Ascending aorta (tissue), 2 donors: ENCODE measurements around the gene CNPY4. TPM values are rescaled to one million over a fixed set of nuclear protein-coding genes. Genes with fewer than 3 reads are reported as not detected.

Source experiments
- DNase-seq, 2 donors: peaks; one replicate each; pipeline ENCODE4 v3.0.0-alpha.2; 2019; ENCODE audit warnings: low spot score in 2 of 2
- H3K27ac ChIP-seq, 2 donors: fragments of 200-600 bp; sonication (generic); one replicate each; pipeline ENCODE4 v1.5.1; 2016 to 2017; ENCODE audit warnings: mild to moderate bottlenecking in 1 of 2
- H3K27me3 ChIP-seq: fragments of 200-600 bp; sonication (generic); one replicate; pipeline ENCODE4 v1.5.1; 2017
- H3K36me3 ChIP-seq, 2 donors: fragments of 200-600 bp; sonication (generic); one replicate each; pipeline ENCODE4 v1.5.1; 2016
- H3K4me1 ChIP-seq, 2 donors: fragments of 200-600 bp; sonication (generic); one replicate each; pipeline ENCODE4 v1.5.1; 2016 to 2017; ENCODE audit warnings: mild to moderate bottlenecking in 1 of 2
- H3K4me3 ChIP-seq, 2 donors: fragments of 200-600 bp; sonication (generic); one replicate each; pipeline ENCODE4 v1.5.1; 2016 to 2017; ENCODE audit warnings: mild to moderate bottlenecking in 1 of 2
- H3K9me3 ChIP-seq, 2 donors: fragments of 200-600 bp; sonication (generic); one replicate each; pipeline ENCODE4 v1.5.1; 2016
- intact Hi-C: fragments of 100-400 bp; cut with DNase I; formaldehyde crosslinking; loops from one replicate; pipeline ENCODE4 v1.15.1; 2023
- total RNA-seq: library from RNA; depleted of rRNA; stranded (reverse); fragments of >200 nt; gene quantifications from one replicate; pipeline ENCODE4 v1.1.0, GENCODE V29; 2016
- TF ChIP-seq, protein P1 (sequence below), 3 experiments: fragments of 200-600 bp in 2 of 3; fragments of 450-650 bp in 1 of 3; sonication (generic) in 2 of 3; IDR thresholded peaks; one replicate each; pipeline ENCODE4 v1.5.1; 2016 to 2019; ENCODE audit warnings: antibody characterized with exemption in 3 of 3, mild to moderate bottlenecking in 1 of 3, moderate library complexity in 1 of 3

CNPY4 gene
- total RNA-seq, 1 donor from 2014 or later, result 1.4 TPM

DNA sequence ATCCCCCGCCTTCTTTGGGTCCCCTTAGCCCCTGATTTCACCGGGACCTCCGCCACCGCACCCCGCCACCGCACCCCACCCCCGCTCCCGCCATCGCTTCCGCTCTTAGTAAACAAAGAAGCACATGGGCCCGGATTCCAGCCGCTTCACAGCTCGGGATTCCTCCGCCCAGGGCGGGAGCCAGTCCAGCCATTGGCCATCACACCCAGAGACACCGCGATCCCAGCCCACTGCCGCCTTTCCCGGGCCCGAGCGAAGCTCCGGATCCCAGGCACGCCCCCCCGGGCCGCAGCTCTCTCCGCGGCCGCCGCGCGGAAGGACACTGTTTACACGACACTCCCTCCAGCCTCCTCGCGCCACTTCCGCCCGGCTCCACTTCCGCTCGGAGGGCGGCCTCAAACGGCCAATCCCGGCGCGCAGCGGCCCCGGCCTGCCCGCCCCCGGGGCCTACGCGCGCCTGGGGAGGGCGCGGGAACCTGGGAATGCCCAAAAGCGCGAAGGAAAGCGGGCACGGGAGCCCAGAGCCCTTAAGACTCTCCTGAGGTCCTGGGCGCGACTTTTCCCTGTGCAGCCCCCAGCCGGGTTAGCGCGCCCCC lies 18.9 kb upstream of the CNPY4 start:
- Histone ChIP-seq H3K4me1 (peaks cover 4 to 15% of the 10 kb centered on the region in 2 donors), H3K4me3 (peak overlapping the region; percentile 87), H3K36me3 (peaks cover 34 to 56% of the 10 kb centered on the region in 2 donors), H3K27me3 (no peaks in the 10 kb centered on the region), H3K27ac (peak overlapping the region; percentile 93 to 95), H3K9me3 (no peaks in the 10 kb centered on the region)
- TF ChIP-seq, protein P1, sequence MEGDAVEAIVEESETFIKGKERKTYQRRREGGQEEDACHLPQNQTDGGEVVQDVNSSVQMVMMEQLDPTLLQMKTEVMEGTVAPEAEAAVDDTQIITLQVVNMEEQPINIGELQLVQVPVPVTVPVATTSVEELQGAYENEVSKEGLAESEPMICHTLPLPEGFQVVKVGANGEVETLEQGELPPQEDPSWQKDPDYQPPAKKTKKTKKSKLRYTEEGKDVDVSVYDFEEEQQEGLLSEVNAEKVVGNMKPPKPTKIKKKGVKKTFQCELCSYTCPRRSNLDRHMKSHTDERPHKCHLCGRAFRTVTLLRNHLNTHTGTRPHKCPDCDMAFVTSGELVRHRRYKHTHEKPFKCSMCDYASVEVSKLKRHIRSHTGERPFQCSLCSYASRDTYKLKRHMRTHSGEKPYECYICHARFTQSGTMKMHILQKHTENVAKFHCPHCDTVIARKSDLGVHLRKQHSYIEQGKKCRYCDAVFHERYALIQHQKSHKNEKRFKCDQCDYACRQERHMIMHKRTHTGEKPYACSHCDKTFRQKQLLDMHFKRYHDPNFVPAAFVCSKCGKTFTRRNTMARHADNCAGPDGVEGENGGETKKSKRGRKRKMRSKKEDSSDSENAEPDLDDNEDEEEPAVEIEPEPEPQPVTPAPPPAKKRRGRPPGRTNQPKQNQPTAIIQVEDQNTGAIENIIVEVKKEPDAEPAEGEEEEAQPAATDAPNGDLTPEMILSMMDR (IDR thresholded peaks at IDR 0.05), result no peak
- DNase-seq, result peak; percentile 66 to 95
- intact Hi-C loops, result loop anchor here (1.0 to 2.0 kb wide), 5 partner anchors 19 to 76 kb away; partner anchors contain the start of genes CNPY4, GPC2, STAG3 and TAF6

DNA sequence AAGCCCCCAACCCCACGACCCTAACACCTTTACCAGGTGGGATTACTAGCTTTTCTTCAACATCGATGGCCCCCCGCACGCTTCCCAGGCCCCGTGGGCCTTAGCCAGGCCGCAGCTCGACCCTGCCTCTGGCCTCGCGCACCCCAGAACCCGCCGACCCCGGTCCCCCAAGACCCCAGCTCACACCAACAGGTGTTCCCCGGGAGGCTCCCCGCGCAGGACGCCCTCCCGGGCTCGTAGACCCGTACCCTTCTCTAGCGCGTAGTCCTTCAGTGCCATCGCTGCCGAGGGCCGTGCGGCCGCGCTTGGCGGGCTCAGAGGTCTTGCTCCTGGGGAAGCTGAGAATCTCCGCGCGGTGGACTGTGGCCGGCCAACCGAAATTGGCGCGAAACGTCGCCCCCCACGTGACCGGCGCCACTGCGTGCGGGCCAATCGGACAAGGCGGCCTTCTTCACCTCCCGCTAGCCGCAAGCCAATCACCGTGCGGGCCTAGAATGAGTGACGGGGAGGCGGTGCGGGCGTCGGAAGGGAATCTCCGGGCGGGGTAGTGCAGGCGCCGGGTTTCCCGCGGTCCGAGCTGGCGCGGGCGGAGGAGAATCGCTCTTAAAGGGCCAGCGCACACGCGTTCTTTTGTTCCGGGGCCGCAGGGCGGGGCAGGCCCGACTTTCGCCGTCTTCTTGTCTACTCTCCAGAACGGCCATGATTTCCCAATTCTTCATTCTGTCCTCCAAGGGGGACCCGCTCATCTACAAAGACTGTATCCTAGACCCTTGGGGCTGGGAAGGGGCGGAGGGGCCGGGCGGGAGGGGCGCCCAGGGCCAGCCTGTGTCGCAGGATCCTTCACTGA lies 18.2 kb upstream of the CNPY4 start, which contains the start of the genes AP4M1 and MCM7:
TSS of gene AP4M1 (plus strand) at position 628 of the 847 bp plus-strand sequence. CDS start at position 700, 72 bp downstream.
TSS of gene MCM7 (minus strand) at position 382 of the 847 bp plus-strand sequence. CDS start at position 279, 103 bp downstream.
- H3K9me3 ChIP-seq, result no peaks in the 10 kb centered on the region
- H3K36me3 ChIP-seq, result peaks cover 32 to 56% of the 10 kb centered on the region in 2 donors
- H3K4me1 ChIP-seq, result peaks cover 4 to 15% of the 10 kb centered on the region in 2 donors
- no peaks in the 10 kb centered on the region for H3K27me3 ChIP-seq
- TF ChIP-seq, protein P1 (IDR thresholded peaks at IDR 0.05), result no peak
- intact Hi-C loops, result loop anchor here (1.0 to 2.0 kb wide), 4 partner anchors 18 to 76 kb away; partner anchors contain the start of genes CNPY4, GPC2, STAG3 and TAF6
- peak within 1 kb of the TSS; percentile 87 for H3K4me3 ChIP-seq
- peak; percentile 93 to 99 for DNase-seq
- H3K27ac ChIP-seq, result peak within 1 kb of the TSS; percentile 93 to 95

DNA sequence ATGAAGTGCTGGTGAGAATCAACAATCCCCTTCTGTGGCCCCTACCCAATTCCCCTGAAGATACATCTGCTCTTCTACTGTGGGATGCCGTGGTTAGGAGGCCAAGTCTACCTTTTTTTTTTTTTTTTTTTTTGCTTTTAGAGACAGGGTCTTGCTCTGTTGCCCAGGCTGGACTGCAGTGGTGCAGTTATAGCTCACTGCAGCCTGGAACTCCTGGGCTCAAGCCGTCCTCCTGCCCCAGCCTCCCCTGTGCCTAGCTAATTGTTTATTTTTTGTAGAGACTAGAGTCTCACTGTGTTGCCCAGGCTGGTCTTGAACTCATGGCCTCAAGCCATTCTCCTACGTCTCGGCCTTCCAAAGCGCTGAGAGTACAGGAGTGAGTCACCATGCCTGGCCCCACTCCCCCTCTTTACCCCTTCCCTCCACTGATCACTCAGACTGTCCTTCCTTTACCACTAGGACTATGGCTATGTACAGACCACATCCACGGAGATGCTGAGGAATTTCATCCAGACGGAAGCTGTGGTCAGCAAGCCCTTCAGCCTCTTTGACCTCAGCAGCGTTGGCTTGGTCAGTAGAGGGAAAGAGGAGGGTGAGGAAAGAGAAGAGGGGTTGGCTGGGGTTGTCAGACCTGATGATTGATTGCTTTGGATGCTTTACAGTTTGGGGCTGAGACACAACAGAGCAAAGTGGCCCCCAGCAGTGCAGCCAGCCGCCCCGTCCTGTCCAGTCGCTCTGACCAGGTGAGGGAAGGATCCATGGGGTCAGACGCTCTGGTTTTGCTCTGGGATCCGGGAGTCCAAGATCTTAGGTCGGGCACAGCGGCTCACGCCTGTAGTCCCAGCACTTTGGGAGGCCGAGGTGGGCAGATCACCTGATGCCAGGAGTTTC lies 16.2 kb upstream of the CNPY4 start:
- Histone ChIP-seq H3K27ac (no peak overlapping the region), H3K4me1 (peaks cover 4 to 15% of the 10 kb centered on the region in 2 donors), H3K4me3 (no peak overlapping the region), H3K36me3 (peaks cover 42 to 55% of the 10 kb centered on the region in 2 donors), H3K9me3 (no peaks in the 10 kb centered on the region), H3K27me3 (no peaks in the 10 kb centered on the region)
- no peak for DNase-seq
- TF ChIP-seq, protein P1 (IDR thresholded peaks at IDR 0.05), result no peak
- intact Hi-C loops, result no loop called here

DNA sequence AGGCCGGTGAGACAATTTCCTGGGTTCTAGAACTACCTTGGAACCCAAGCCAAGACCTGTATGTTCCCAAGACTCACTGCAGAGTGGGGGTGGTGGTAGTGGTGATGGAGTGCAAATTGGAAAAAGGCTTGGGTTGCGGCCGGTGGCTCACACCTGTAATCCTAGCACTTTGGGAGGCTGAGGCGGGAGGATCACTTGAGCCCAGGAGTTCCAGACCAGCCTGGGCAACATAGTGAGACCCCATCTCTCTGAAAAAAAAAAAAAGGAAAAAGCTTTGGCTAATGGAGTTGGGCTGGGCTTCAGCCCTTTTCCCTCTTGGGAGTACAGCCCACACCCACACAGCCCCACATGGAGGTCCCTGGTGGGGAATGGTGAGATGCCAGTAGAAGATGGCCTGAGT lies 13.9 kb upstream of the CNPY4 start:
- intact Hi-C loops, result no loop called here
- H3K9me3 ChIP-seq, result no peaks in the 10 kb centered on the region
- TF ChIP-seq, protein P1 (IDR thresholded peaks at IDR 0.05), result no peak
- peaks cover 50 to 62% of the 10 kb centered on the region in 2 donors for H3K36me3 ChIP-seq
- H3K4me1 ChIP-seq, result peaks cover 0 to 3% of the 10 kb centered on the region in 2 donors
- H3K4me3 ChIP-seq, result no peak overlapping the region
- no peak overlapping the region for H3K27ac ChIP-seq
- H3K27me3 ChIP-seq, result no peaks in the 10 kb centered on the region
- DNase-seq, result no peak

DNA sequence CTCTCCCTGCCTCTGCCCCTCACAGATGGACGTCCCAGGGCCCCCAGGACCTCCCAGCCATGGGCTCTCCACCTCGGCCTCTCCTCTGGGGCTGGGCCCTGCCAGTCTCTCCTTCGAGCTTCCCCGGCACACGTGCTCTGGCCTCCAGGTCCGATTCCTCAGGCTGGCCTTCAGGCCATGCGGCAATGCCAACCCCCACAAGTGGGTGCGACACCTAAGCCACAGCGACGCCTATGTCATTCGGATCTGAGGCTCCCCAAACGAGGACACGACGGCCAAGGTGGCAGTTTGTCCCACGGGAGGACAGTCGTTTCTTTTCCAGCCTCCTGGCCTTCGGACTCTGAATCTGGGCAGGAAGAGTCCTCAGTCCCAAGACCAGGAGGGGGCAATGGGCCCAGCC lies 12.8 kb upstream of the CNPY4 start:
- TF ChIP-seq, protein P1 (IDR thresholded peaks at IDR 0.05), result no peak
- intact Hi-C loops, result no loop called here
- no peaks in the 10 kb centered on the region for H3K9me3 ChIP-seq
- H3K4me1 ChIP-seq, result no peaks in the 10 kb centered on the region
- no peak overlapping the region for H3K27ac ChIP-seq
- H3K4me3 ChIP-seq, result no peak overlapping the region
- no peaks in the 10 kb centered on the region for H3K27me3 ChIP-seq
- peaks cover 58 to 73% of the 10 kb centered on the region in 2 donors for H3K36me3 ChIP-seq
- DNase-seq, result no peak
